Measurements from ENCODE around the gene PLXNB1.

PLXNB1 gene

GRCh38 chr3:48434591-48435222 lies 4.8 kb upstream of the PLXNB1 start:
- TF ChIP-seq CTCF (conservative IDR thresholded peaks at IDR 0.05; ENCODE audit: low read length), result no peak
- no peak overlapping the region for H3K4me3 ChIP-seq (ENCODE audit: low read length)
- no peak for DNase-seq (ENCODE audit: low read depth)

GRCh38 chr3:48433472-48434118 lies 3.7 kb upstream of the PLXNB1 start:
- peak; percentile 76 for DNase-seq (ENCODE audit: low read depth)
- no peak for TF ChIP-seq CTCF (conservative IDR thresholded peaks at IDR 0.05; ENCODE audit: low read length)
- H3K4me3 ChIP-seq (ENCODE audit: low read length), result peak overlapping the region; percentile 31

GRCh38 chr3:48432411-48433371 lies 2.8 kb upstream of the PLXNB1 start:
- no peak overlapping the region for H3K4me3 ChIP-seq (ENCODE audit: low read length)
- peak; percentile 12; the same call in 1 of the 2 replicates for TF ChIP-seq CTCF (conservative IDR thresholded peaks at IDR 0.05; ENCODE audit: low read length)
- DNase-seq (ENCODE audit: low read depth), result peak; percentile 17

- no peak for TF ChIP-seq CTCF (conservative IDR thresholded peaks at IDR 0.05; ENCODE audit: low read length)
- no peak for DNase-seq (ENCODE audit: low read depth)
- no peak overlapping the region for H3K4me3 ChIP-seq (ENCODE audit: low read length)
Measured at GRCh38 chr3:48431224-48432029, 1.5 kb upstream of the PLXNB1 start.

GRCh38 chr3:48430708-48431101 lies 819 bp upstream of the PLXNB1 start:
- no peak overlapping the region for H3K4me3 ChIP-seq (ENCODE audit: low read length)
- DNase-seq (ENCODE audit: low read depth), result no peak
- TF ChIP-seq CTCF (conservative IDR thresholded peaks at IDR 0.05; ENCODE audit: low read length), result no peak

GRCh38 chr3:48429317-48429959 lies 448 bp downstream of the PLXNB1 start:
- TF ChIP-seq CTCF (conservative IDR thresholded peaks at IDR 0.05; ENCODE audit: low read length), result no peak
- peak overlapping the region; percentile 68 for H3K4me3 ChIP-seq (ENCODE audit: low read length)
- peak; percentile 19 for DNase-seq (ENCODE audit: low read depth)
